Activated CD8-positive, alpha-beta memory T cell treated with anti-CD3 and anti-CD28 coated beads, Interleukin-2, amount 50 U/mL, for 48 hours (primary cell): ENCODE results near the gene CTNNA1.

Experiments used
- DNase-seq: peaks from one replicate; pipeline ENCODE4 v3.0.0-alpha.2; 2020

The CTNNA1 gene

GRCh38 chr5:138975098-138975847 lies 222.0 kb downstream of the CTNNA1 start:
- no peak for DNase-seq

- no peak for DNase-seq
Measured at GRCh38 chr5:138978080-138978479, 224.9 kb downstream of the CTNNA1 start.

GRCh38 chr5:138978581-138978980 lies 225.4 kb downstream of the CTNNA1 start:
- no peak for DNase-seq

DNA sequence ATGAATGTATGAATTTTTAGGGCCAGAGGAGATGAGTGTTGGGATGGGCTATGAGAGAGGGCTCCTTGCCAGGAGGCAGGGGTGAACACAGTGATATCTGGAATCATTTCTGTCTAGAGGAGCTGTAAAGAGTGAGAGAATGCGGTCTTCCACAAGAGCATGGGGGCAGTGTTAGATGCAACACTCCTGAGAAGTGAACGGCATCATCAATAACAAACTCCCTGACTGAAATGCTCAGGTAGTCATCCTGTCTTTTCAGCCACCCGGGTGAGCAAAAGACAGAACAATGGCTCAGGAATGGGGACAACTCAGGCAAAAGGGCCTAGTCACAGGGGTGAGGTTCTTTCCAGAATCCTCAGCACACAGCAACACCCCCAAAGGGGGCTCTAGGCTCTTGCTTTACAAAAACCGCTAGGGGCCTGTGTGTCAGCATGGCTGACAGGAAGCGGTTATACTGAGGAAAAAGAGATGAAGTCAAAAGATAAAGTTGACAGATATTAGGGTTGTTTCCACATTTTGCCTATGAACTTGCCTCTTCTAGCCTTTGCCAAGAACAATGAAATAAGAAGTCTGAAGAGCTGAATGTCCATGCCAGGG lies 226.6 kb downstream of the CTNNA1 start:
- peak; percentile 65 for DNase-seq

DNA sequence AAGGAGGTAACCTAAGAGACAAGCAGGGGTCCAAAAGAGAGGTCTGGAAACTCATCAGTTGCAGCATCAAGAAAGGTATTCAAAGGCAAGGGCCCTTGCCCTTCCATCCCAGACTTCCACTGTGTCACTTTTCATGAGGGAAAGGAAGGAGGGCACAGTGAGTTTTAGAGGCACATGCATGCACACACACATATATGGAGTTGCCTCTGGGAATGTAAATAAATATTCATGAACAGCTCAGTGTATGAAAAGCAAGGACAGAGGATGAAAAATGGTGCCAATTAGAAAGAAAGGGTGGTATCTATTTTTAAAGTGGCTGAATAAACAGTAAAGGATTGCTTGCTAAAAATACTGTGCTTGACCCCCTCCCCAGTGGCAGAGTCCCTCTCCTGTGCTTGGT lies 227.2 kb downstream of the CTNNA1 start:
- no peak for DNase-seq

DNA sequence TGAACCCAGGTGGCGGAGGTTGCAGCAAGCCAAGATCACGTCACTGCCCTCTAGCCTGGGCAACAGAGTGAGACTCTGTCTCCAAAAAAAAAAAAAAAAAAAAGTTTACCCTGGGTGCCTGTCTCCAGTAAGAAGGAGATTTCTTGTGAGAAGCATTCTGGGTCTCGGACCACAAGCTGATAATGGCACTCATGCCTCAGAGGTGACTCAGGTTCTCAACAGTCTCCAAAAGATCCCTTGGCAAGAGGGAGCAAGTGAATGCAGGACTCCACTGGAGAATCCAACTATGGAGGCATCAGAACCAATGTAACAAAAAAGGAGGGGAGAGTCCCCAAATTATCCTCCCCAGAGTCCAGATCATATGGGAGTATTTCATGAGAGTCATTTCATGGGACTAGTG lies 227.9 kb downstream of the CTNNA1 start:
- no peak for DNase-seq

DNA sequence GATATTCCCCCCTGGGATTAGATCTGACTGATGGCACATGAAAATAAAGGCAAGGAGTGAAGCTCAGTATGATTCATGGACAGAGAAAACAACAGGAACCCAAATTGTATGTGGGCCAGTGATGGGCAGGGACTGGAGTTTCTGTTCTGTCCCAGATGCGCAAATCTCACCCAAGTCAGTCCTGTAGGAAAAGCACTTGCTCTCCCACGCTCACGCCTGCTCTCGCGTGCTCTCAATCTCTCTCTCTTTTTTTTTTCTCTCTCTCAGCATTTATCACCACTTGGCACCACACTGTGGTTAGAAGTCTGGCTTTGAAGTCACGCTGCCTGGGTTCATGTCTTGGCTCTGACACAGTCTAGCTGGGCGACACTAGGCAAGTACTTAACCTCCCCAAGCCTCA lies 228.4 kb downstream of the CTNNA1 start:
- DNase-seq: no peak

GRCh38 chr5:138983984-138984383 lies 230.8 kb downstream of the CTNNA1 start:
- no peak for DNase-seq
